ENCODE measurements around the gene TUT4.

The TUT4 gene

GRCh38 chr1:52439976-52440375, 112.9 kb downstream of the TUT4 start:
- ChIA-PET CTCF (interaction anchor here (1.2 to 1.5 kb wide), 2 partner anchors 16 to 247 kb away, joined by 4 read pairs; no protein-coding TSS in a partner anchor), POLR2A (no interaction called here)
- no peak overlapping the region for H3K4me3 ChIP-seq (ENCODE audit: low read depth, low read length)
- no peak for DNase-seq (ENCODE audit: low read depth, low spot score)
- no peak for TF ChIP-seq CTCF (IDR thresholded peaks at IDR 0.05; ENCODE audit: insufficient read depth, low read length, missing control alignments)

GRCh38 chr1:52436817-52437216, 116.1 kb downstream of the TUT4 start:
- ChIA-PET CTCF (no interaction called here), POLR2A (no interaction called here)
- H3K4me3 ChIP-seq (ENCODE audit: low read depth, low read length) = no peak overlapping the region
- no peak for DNase-seq (ENCODE audit: low read depth, low spot score)
- TF ChIP-seq CTCF (IDR thresholded peaks at IDR 0.05; ENCODE audit: insufficient read depth, low read length, missing control alignments) = no peak

- ChIA-PET POLR2A (no interaction called here), CTCF (no interaction called here)
- no peak overlapping the region for H3K4me3 ChIP-seq (ENCODE audit: low read depth, low read length)
- no peak for DNase-seq (ENCODE audit: low read depth, low spot score)
- TF ChIP-seq CTCF (IDR thresholded peaks at IDR 0.05; ENCODE audit: insufficient read depth, low read length, missing control alignments) = no peak
These were observed 117.2 kb downstream of the TUT4 start for GRCh38 chr1:52435650-52436049.

- CTCF ChIA-PET = no interaction called here
These were observed 117.7 kb downstream of the TUT4 start for GRCh38 chr1:52435211-52435610.

GRCh38 chr1:52432807-52433206, 120.1 kb downstream of the TUT4 start:
- no peak for DNase-seq (ENCODE audit: low read depth, low spot score)
- ChIA-PET CTCF (interaction anchor here (1.0 kb wide), 1 partner anchor 9 kb away, joined by 3 read pairs; no protein-coding TSS in a partner anchor), POLR2A (no interaction called here)
- H3K4me3 ChIP-seq (ENCODE audit: low read depth, low read length) = no peak overlapping the region
- TF ChIP-seq CTCF (IDR thresholded peaks at IDR 0.05; ENCODE audit: insufficient read depth, low read length, missing control alignments) = no peak

More at GRCh38 chr1:52435211-52435610, 117.7 kb downstream of the TUT4 start:
- no peak for DNase-seq (ENCODE audit: low read depth, low spot score)
- POLR2A ChIA-PET = no interaction called here
- no peak overlapping the region for H3K4me3 ChIP-seq (ENCODE audit: low read depth, low read length)
- no peak for TF ChIP-seq CTCF (IDR thresholded peaks at IDR 0.05; ENCODE audit: insufficient read depth, low read length, missing control alignments)

GRCh38 chr1:52427152-52427551, 125.7 kb downstream of the TUT4 start:
- H3K4me3 ChIP-seq (ENCODE audit: low read depth, low read length) = no peak overlapping the region
- ChIA-PET CTCF (interaction anchor here (1.5 to 2.1 kb wide), 2 partner anchors 239 to 259 kb away, joined by 4 to 9 read pairs; no protein-coding TSS in a partner anchor), POLR2A (interaction anchor here (0.9 kb wide), 1 partner anchor 22 kb away, joined by 3 read pairs; the partner anchor contains the start of genes ORC1 and PRPF38A)
- no peak for TF ChIP-seq CTCF (IDR thresholded peaks at IDR 0.05; ENCODE audit: insufficient read depth, low read length, missing control alignments)
- no peak for DNase-seq (ENCODE audit: low read depth, low spot score)
